ENCODE measurements around the gene FSTL4. TPM values are rescaled to one million over a fixed set of nuclear protein-coding genes. Genes with fewer than 3 reads are reported as not detected.

FSTL4 gene
- total and polyA plus RNA-seq, 4 donors, result 0.02 to 0.18 TPM; not detected in 2

- TF ChIP-seq RXRA (IDR thresholded peaks at IDR 0.05) (no peak), ATF3 (IDR thresholded peaks at IDR 0.05) (no peak), MAX (IDR thresholded peaks at IDR 0.05) (no peak), RAD21 (IDR thresholded peaks at IDR 0.05) (no peak), SP1 (IDR thresholded peaks at IDR 0.05) (no peak)
- Histone ChIP-seq H3K4me3 (ENCODE audit: low read depth in 1 of 3, low read length in 3 of 3) (no peak overlapping the region), H3K27me3 (ENCODE audit: control insufficient read depth in 4 of 4, insufficient read depth in 4 of 4, low read length in 3 of 4) (peaks cover 0 to 3% (median 0%) of the 10 kb centered on the region in 4 donors), H3K27ac (ENCODE audit: low read depth in 1 of 2, low read length in 2 of 2) (no peak overlapping the region), H3K36me3 (ENCODE audit: control insufficient read depth in 4 of 4, insufficient read depth in 3 of 4, low read depth in 1 of 4, low read length in 3 of 4) (no peaks in the 10 kb centered on the region), H3K9me3 (ENCODE audit: control insufficient read depth in 4 of 4, low read length in 3 of 4) (no peaks in the 10 kb centered on the region), H3K4me1 (ENCODE audit: control insufficient read depth in 4 of 4, insufficient read depth in 4 of 4, low read length in 3 of 4) (no peaks in the 10 kb centered on the region), H3K9ac (ENCODE audit: low read depth in 1 of 2, low read length in 2 of 2) (no peak overlapping the region)
- DNase-seq (ENCODE audit: low spot score), result no peak
- WGBS, result 74% methylated on average over 4 of the region's 4 CpGs
These were observed 415.8 kb downstream of the FSTL4 start for GRCh38 chr5:133196441-133197085.

GRCh38 chr5:133195250-133195649 lies 417.1 kb downstream of the FSTL4 start:
- Histone ChIP-seq H3K4me1 (ENCODE audit: control insufficient read depth in 4 of 4, insufficient read depth in 4 of 4, low read length in 3 of 4) (no peaks in the 10 kb centered on the region), H3K27me3 (ENCODE audit: control insufficient read depth in 4 of 4, insufficient read depth in 4 of 4, low read length in 3 of 4) (no peaks in the 10 kb centered on the region), H3K27ac (ENCODE audit: low read depth in 1 of 2, low read length in 2 of 2) (no peak overlapping the region), H3K36me3 (ENCODE audit: control insufficient read depth in 4 of 4, insufficient read depth in 3 of 4, low read depth in 1 of 4, low read length in 3 of 4) (no peaks in the 10 kb centered on the region), H3K4me3 (ENCODE audit: low read depth in 1 of 3, low read length in 3 of 3) (no peak overlapping the region), H3K9me3 (ENCODE audit: control insufficient read depth in 4 of 4, low read length in 3 of 4) (no peaks in the 10 kb centered on the region), H3K9ac (ENCODE audit: low read depth in 1 of 2, low read length in 2 of 2) (no peak overlapping the region)
- no peak for TF ChIP-seq HNF4A (conservative IDR thresholded peaks at IDR 0.05)
- no peak for TF ChIP-seq YY1 (IDR thresholded peaks at IDR 0.05)
- no peak for TF ChIP-seq FOXA1 (IDR thresholded peaks at IDR 0.05)
- no peak for TF ChIP-seq ZBTB33 (IDR thresholded peaks at IDR 0.05)
- no peak for TF ChIP-seq MAX (IDR thresholded peaks at IDR 0.05)
- TF ChIP-seq RAD21 (IDR thresholded peaks at IDR 0.05), result no peak
- TF ChIP-seq NR2F2 (IDR thresholded peaks at IDR 0.05), result no peak
- 84% methylated on average over 5 of the region's 5 CpGs for WGBS
- DNase-seq (ENCODE audit: low spot score), result no peak

GRCh38 chr5:133193794-133194193 lies 418.5 kb downstream of the FSTL4 start:
- TF ChIP-seq RXRA (IDR thresholded peaks at IDR 0.05), result no peak
- Histone ChIP-seq H3K27ac (ENCODE audit: low read depth in 1 of 2, low read length in 2 of 2) (no peak overlapping the region), H3K36me3 (ENCODE audit: control insufficient read depth in 4 of 4, insufficient read depth in 3 of 4, low read depth in 1 of 4, low read length in 3 of 4) (no peaks in the 10 kb centered on the region), H3K27me3 (ENCODE audit: control insufficient read depth in 4 of 4, insufficient read depth in 4 of 4, low read length in 3 of 4) (no peaks in the 10 kb centered on the region), H3K9me3 (ENCODE audit: control insufficient read depth in 4 of 4, low read length in 3 of 4) (no peaks in the 10 kb centered on the region), H3K9ac (ENCODE audit: low read depth in 1 of 2, low read length in 2 of 2) (no peak overlapping the region), H3K4me1 (ENCODE audit: control insufficient read depth in 4 of 4, insufficient read depth in 4 of 4, low read length in 3 of 4) (no peaks in the 10 kb centered on the region), H3K4me3 (ENCODE audit: low read depth in 1 of 3, low read length in 3 of 3) (no peak overlapping the region)
- 77% methylated on average over 8 of the region's 8 CpGs for WGBS
- no peak for DNase-seq (ENCODE audit: low spot score)

- Histone ChIP-seq H3K4me3 (ENCODE audit: low read depth in 1 of 3, low read length in 3 of 3) (no peak overlapping the region), H3K4me1 (ENCODE audit: control insufficient read depth in 4 of 4, insufficient read depth in 4 of 4, low read length in 3 of 4) (no peaks in the 10 kb centered on the region), H3K27ac (ENCODE audit: low read depth in 1 of 2, low read length in 2 of 2) (no peak overlapping the region), H3K9ac (ENCODE audit: low read depth in 1 of 2, low read length in 2 of 2) (no peak overlapping the region), H3K27me3 (ENCODE audit: control insufficient read depth in 4 of 4, insufficient read depth in 4 of 4, low read length in 3 of 4) (no peaks in the 10 kb centered on the region), H3K36me3 (ENCODE audit: control insufficient read depth in 4 of 4, insufficient read depth in 3 of 4, low read depth in 1 of 4, low read length in 3 of 4) (no peaks in the 10 kb centered on the region), H3K9me3 (ENCODE audit: control insufficient read depth in 4 of 4, low read length in 3 of 4) (no peaks in the 10 kb centered on the region)
- no peak for TF ChIP-seq HNF4G (IDR thresholded peaks at IDR 0.05)
- no peak for TF ChIP-seq NR2F2 (IDR thresholded peaks at IDR 0.05)
- TF ChIP-seq HNF4A (conservative IDR thresholded peaks at IDR 0.05), result no peak
- no peak for TF ChIP-seq TAF1 (conservative IDR thresholded peaks at IDR 0.05)
- WGBS, result 86% methylated on average over 8 of the region's 8 CpGs
- no peak for DNase-seq (ENCODE audit: low spot score)
These were observed 419.6 kb downstream of the FSTL4 start for GRCh38 chr5:133192716-133193115.

Measured in liver (tissue), 9 donors.